H9 (cell line): Measurements from ENCODE around the gene CFAP43. TPM values are rescaled to one million over a fixed set of nuclear protein-coding genes. Genes with fewer than 3 reads are reported as not detected.

Source experiments
- DNase-seq: peaks from one replicate; pipeline ENCODE4 v3.0.0-alpha.2; 2017
- H2AFZ ChIP-seq: one replicate; pipeline ENCODE4 v1.6.1; 2013; ENCODE audit warnings: mild to moderate bottlenecking, low read length, control low read depth, moderate library complexity
- H2AK5ac ChIP-seq: 2 replicates; pipeline ENCODE4 v1.6.1; 2013; ENCODE audit warnings: low read length, control low read depth, mixed read lengths; ENCODE audit not compliant: insufficient read length
- H2BK120ac ChIP-seq: one replicate; pipeline ENCODE4 v1.6.1; 2013; ENCODE audit warnings: low read depth, mild to moderate bottlenecking, low read length, control low read depth, inconsistent platforms; ENCODE audit not compliant: poor library complexity, severe bottlenecking
- H2BK12ac ChIP-seq: 2 replicates; pipeline ENCODE4 v1.6.1; 2013; ENCODE audit warnings: low read length, control low read depth, mixed read lengths, low read depth; ENCODE audit not compliant: insufficient read length
- H2BK15ac ChIP-seq: 2 replicates; pipeline ENCODE4 v1.6.1; 2013; ENCODE audit warnings: low read depth, low read length, control low read depth
- H2BK20ac ChIP-seq: one replicate; pipeline ENCODE4 v1.6.1; 2013; ENCODE audit warnings: low read depth, mild to moderate bottlenecking, low read length, control low read depth, inconsistent platforms; ENCODE audit not compliant: poor library complexity, severe bottlenecking
- H2BK5ac ChIP-seq: 2 replicates; pipeline ENCODE4 v1.6.1; 2013; ENCODE audit warnings: low read length, control low read depth, mixed read lengths; ENCODE audit not compliant: insufficient read length
- H3K14ac ChIP-seq: 2 replicates; pipeline ENCODE4 v1.6.1; 2013; ENCODE audit warnings: low read length, control low read depth; ENCODE audit not compliant: insufficient read depth
- H3K18ac ChIP-seq: 2 replicates; pipeline ENCODE4 v1.6.1; 2013; ENCODE audit warnings: low read depth, mild to moderate bottlenecking, mixed read lengths, low read length, control low read depth; ENCODE audit not compliant: insufficient read length
- H3K23ac ChIP-seq: 2 replicates; pipeline ENCODE4 v1.6.1; 2013; ENCODE audit warnings: low read length, control low read depth, mixed read lengths, low read depth; ENCODE audit not compliant: insufficient read length
- H3K23me2 ChIP-seq: 2 replicates; pipeline ENCODE4 v1.6.1; 2013; ENCODE audit warnings: low read depth, mild to moderate bottlenecking, mixed read lengths, low read length, control low read depth; ENCODE audit not compliant: insufficient read length, poor library complexity, severe bottlenecking
- H3K27ac ChIP-seq: 2 replicates; pipeline ENCODE4 v1.5.1; 2013; ENCODE audit warnings: low read length, control low read depth, mixed read lengths, low read depth; ENCODE audit not compliant: insufficient read length
- H3K27me3 ChIP-seq: 2 replicates; pipeline ENCODE4 v1.6.1; 2013; ENCODE audit warnings: low read length, control low read depth, inconsistent platforms; ENCODE audit not compliant: insufficient read depth
- H3K4ac ChIP-seq: 2 replicates; pipeline ENCODE4 v1.6.1; 2013; ENCODE audit warnings: low read depth, mild to moderate bottlenecking, control low read depth, inconsistent platforms, low read length, moderate library complexity
- H3K4me1 ChIP-seq: 2 replicates; pipeline ENCODE4 v1.6.1; 2013; ENCODE audit warnings: low read length, control low read depth, inconsistent platforms; ENCODE audit not compliant: insufficient read depth
- H3K4me2 ChIP-seq: 2 replicates; pipeline ENCODE4 v1.6.1; 2013; ENCODE audit warnings: low read length, control low read depth, mixed read lengths; ENCODE audit not compliant: insufficient read length, insufficient read depth
- H3K56ac ChIP-seq: 2 replicates; pipeline ENCODE4 v1.6.1; 2013; ENCODE audit warnings: low read depth, mild to moderate bottlenecking, mixed read lengths, low read length, control low read depth; ENCODE audit not compliant: insufficient read length
- H3K79me1 ChIP-seq: 2 replicates; pipeline ENCODE4 v1.6.1; 2013; ENCODE audit warnings: low read depth, mild to moderate bottlenecking, moderate library complexity, low read length, control low read depth, inconsistent platforms; ENCODE audit not compliant: insufficient read depth, poor library complexity, severe bottlenecking
- H3K79me2 ChIP-seq: 2 replicates; pipeline ENCODE4 v1.6.1; 2013; ENCODE audit warnings: low read length, control low read depth, inconsistent platforms; ENCODE audit not compliant: insufficient read depth
- H3K9ac ChIP-seq: 2 replicates; pipeline ENCODE4 v1.6.1; 2013; ENCODE audit warnings: low read length, control low read depth, mixed read lengths; ENCODE audit not compliant: insufficient read length; ENCODE audit errors: extremely low read depth
- H3K9me3 ChIP-seq: one replicate; pipeline ENCODE4 v1.6.1; 2013; ENCODE audit warnings: low read depth, low read length, inconsistent platforms; ENCODE audit not compliant: control insufficient read depth
- H3T11ph ChIP-seq: one replicate; pipeline ENCODE4 v1.6.1; 2013; ENCODE audit warnings: mild to moderate bottlenecking, low read length, control low read depth, inconsistent platforms
- H4K20me1 ChIP-seq: one replicate; pipeline ENCODE4 v1.6.1; 2013; ENCODE audit not compliant: control insufficient read depth, insufficient read length, insufficient read depth
- H4K5ac ChIP-seq: 2 replicates; pipeline ENCODE4 v1.6.1; 2013; ENCODE audit warnings: low read depth, mild to moderate bottlenecking, mixed read lengths, low read length, control low read depth; ENCODE audit not compliant: insufficient read length
- H4K8ac ChIP-seq: replicated peaks from 2 replicates; pipeline ENCODE4 v1.6.1; 2013; ENCODE audit warnings: low read length, control low read depth, mixed read lengths, low read depth; ENCODE audit not compliant: insufficient read length
- H4K91ac ChIP-seq: 2 replicates; pipeline ENCODE4 v1.6.1; 2013; ENCODE audit warnings: low read depth, mild to moderate bottlenecking, moderate library complexity, mixed read lengths, low read length, control low read depth; ENCODE audit not compliant: insufficient read length
- H3K27ac Mint-ChIP-seq, 3 experiments: 2 replicates in 2 of 3; 3 replicates in 1 of 3; pipeline ENCODE4 v1.8.0; 2020 to 2021; ENCODE audit warnings: mixed read lengths in 3 of 3, mild to moderate bottlenecking in 1 of 3, moderate library complexity in 1 of 3
- H3K27me3 Mint-ChIP-seq: 2 replicates; pipeline ENCODE4 v1.8.0; 2021; ENCODE audit warnings: low read depth, mild to moderate bottlenecking, moderate library complexity, mixed read lengths
- H3K36me3 Mint-ChIP-seq, 3 experiments: 2 replicates in 2 of 3; 3 replicates in 1 of 3; pipeline ENCODE4 v1.8.0; 2020 to 2021; ENCODE audit warnings: low read depth in 3 of 3, mixed read lengths in 3 of 3; ENCODE audit not compliant: insufficient read depth in 1 of 3
- H3K4me1 Mint-ChIP-seq, 2 experiments: 2 replicates each; pipeline ENCODE4 v1.8.0; 2020; ENCODE audit warnings: mixed read lengths in 2 of 2
- H3K4me3 Mint-ChIP-seq, 2 experiments: 2 replicates in 1 of 2; 3 replicates in 1 of 2; pipeline ENCODE4 v1.8.0; 2020 to 2021; ENCODE audit warnings: mild to moderate bottlenecking in 2 of 2, mixed read lengths in 2 of 2, moderate library complexity in 1 of 2
- H3K9me3 Mint-ChIP-seq, 2 experiments: 2 replicates in 1 of 2; 3 replicates in 1 of 2; pipeline ENCODE4 v1.8.0; 2020; ENCODE audit warnings: mild to moderate bottlenecking in 2 of 2, mixed read lengths in 2 of 2, moderate library complexity in 1 of 2
- CTCF ChIP-seq: fragments of 200-600 bp; sonication (generic); conservative IDR thresholded peaks from 3 replicates; pipeline ENCODE4 v1.8.0; 2021; ENCODE audit warnings: antibody characterized with exemption, mild to moderate bottlenecking
- WGBS: extraction: QIAGEN DNeasy Blood & Tissue Kit; methylation state at CpG from one replicate; pipeline ENCODE4 v1.1.7; 2013; ENCODE audit warnings: missing lambda C conversion rate, low lambda C conversion rate, mixed read lengths; ENCODE audit not compliant: insufficient read length; ENCODE audit errors: extremely low coverage; 5-methylcytosine and 5-hydroxymethylcytosine counted together
- total RNA-seq: library from RNA; stranded (reverse); gene quantifications from 2 replicates; pipeline ENCODE4 v1.2.1, GENCODE V29; 2021

CFAP43 gene
- total RNA-seq, 1 experiment from 2014 or later = 0.26 TPM

GRCh38 chr10:104258209-104258608 lies 26.0 kb upstream of the CFAP43 start:
- H3K36me3 Mint-ChIP-seq = peaks cover 1 to 51% (median 11%) of the 10 kb centered on the region in 3 experiments; a peak in 4 of 7 replicates
- no peak overlapping the region for H3K56ac ChIP-seq
- H3K14ac ChIP-seq = no peak overlapping the region
- no peak overlapping the region for H3K4me2 ChIP-seq
- H4K20me1 ChIP-seq = no peaks in the 10 kb centered on the region
- peaks cover 8% of the 10 kb centered on the region; the same call in 1 of the 2 replicates for H3K4me1 ChIP-seq
- no peaks in the 10 kb centered on the region; the same call in 1 of the 2 replicates for H3K79me2 ChIP-seq
- peaks cover 24 to 44% of the 10 kb centered on the region in 2 experiments for H3K4me1 Mint-ChIP-seq
- H3K4me3 Mint-ChIP-seq = no peak overlapping the region
- H2BK120ac ChIP-seq = no peak overlapping the region
- H2AK5ac ChIP-seq = no peak overlapping the region
- no peak overlapping the region for H2BK20ac ChIP-seq
- no peak overlapping the region for H4K5ac ChIP-seq
- no peaks in the 10 kb centered on the region for H3K9me3 Mint-ChIP-seq
- whole genome bisulfite sequencing = no CpG with 5 or more reads among the region's 3 CpGs
- H3K27ac Mint-ChIP-seq = no peak overlapping the region
- H3K23ac ChIP-seq = no peak overlapping the region
- no peak overlapping the region for H2BK15ac ChIP-seq
- H3K18ac ChIP-seq = no peak overlapping the region
- no peak for DNase-seq
- H3K27ac ChIP-seq = no peak overlapping the region
- H4K8ac ChIP-seq = no peak overlapping the region
- H3K27me3 ChIP-seq = no peaks in the 10 kb centered on the region; the same call in 1 of the 2 replicates
- no peak overlapping the region for H4K91ac ChIP-seq
- peaks cover 12% of the 10 kb centered on the region for H3K23me2 ChIP-seq
- TF ChIP-seq CTCF = no peak
- no peak overlapping the region for H3K4ac ChIP-seq
- no peak overlapping the region for H2BK5ac ChIP-seq
- H3K9ac ChIP-seq = no peak overlapping the region
- peaks cover 5% of the 10 kb centered on the region; the same call in 1 of the 2 replicates for H3K27me3 Mint-ChIP-seq
- H3T11ph ChIP-seq = no peak overlapping the region
- no peaks in the 10 kb centered on the region for H3K79me1 ChIP-seq
- H3K9me3 ChIP-seq = no peaks in the 10 kb centered on the region
- no peak overlapping the region for H2AFZ ChIP-seq
- H2BK12ac ChIP-seq = no peak overlapping the region
